ENCODE data around the gene ECM2.

- TF ChIP-seq POLR2A (IDR thresholded peaks at IDR 0.05) = no peak
- TF ChIP-seq CTCF (IDR thresholded peaks at IDR 0.05) = no peak
Measured at GRCh38 chr9:92512622-92513021, 23.2 kb downstream of the ECM2 start.

All from adrenal gland (tissue), 5 donors.